PC-3 (cell line): ENCODE results near the gene KMT2A.

Experiments used
- CTCF ChIP-seq: fragments of 300-600 bp; sonication (generic); conservative IDR thresholded peaks from 2 replicates; pipeline ENCODE4 v1.5.1; 2017; ENCODE audit warnings: antibody characterized with exemption, low read depth, mild to moderate bottlenecking, low read length
- EZH2 ChIP-seq: fragments of 300-600 bp; sonication (generic); IDR thresholded peaks from one replicate; pipeline ENCODE4 v1.6.1; 2017; ENCODE audit warnings: antibody characterized with exemption, mild to moderate bottlenecking, low read length; ENCODE audit not compliant: unreplicated experiment
- EZH2phosphoT487 ChIP-seq: fragments of 300-600 bp; sonication (generic); IDR thresholded peaks from 2 replicates; pipeline ENCODE4 v1.6.1; 2018; ENCODE audit warnings: mild to moderate bottlenecking, antibody characterized with exemption, low read length, borderline replicate concordance

- TF ChIP-seq EZH2, result no peak
- no peak for TF ChIP-seq CTCF
- TF ChIP-seq EZH2phosphoT487, result no peak
Measured at GRCh38 chr11:118398791-118399559, 37.3 kb upstream of the KMT2A start.
